Erythroblast (primary cell): ENCODE measurements around the gene MRPL1.

Source experiments
- GATA1 ChIP-seq: IDR thresholded peaks from 2 replicates; pipeline ENCODE4 v1.6.1; 2011; ENCODE audit warnings: low read depth, mild to moderate bottlenecking, control low read depth, low read length, moderate library complexity
- POLR2A ChIP-seq: IDR thresholded peaks from 2 replicates; pipeline ENCODE4 v1.6.1; 2011; ENCODE audit warnings: mild to moderate bottlenecking, low read length

- TF ChIP-seq POLR2A (no peak), GATA1 (no peak)
These were observed 8.1 kb upstream of the MRPL1 start for GRCh38 chr4:77854431-77855111.
